ENCODE data around the gene CHST8. TPM values are rescaled to one million over a fixed set of nuclear protein-coding genes. Genes with fewer than 3 reads are reported as not detected.

The CHST8 gene
- total and polyA plus RNA-seq, 12 donors = 0.13 to 0.50 (median 0.22) TPM; not detected in 3

DNA sequence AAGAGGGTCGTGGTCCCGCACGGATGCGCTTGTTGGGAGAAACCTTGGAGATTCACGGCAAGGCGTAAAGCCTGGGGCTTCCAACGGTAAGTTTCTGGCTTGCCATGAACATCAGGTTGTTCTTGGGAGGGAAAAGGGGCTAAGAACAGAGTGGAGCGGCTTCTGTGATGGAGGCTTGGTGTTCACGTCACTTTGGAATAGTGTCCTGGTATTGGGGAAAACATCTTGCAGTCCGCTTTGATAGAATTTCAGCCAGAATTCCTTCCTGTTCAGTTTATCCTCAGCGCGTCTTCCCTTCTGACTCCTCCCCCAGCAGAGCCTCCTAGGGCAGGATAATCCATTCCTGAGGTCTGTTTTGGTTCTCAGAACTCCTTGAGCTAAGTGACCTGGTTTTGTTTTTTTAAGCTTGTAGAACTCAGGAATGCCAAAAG is 176.9 kb downstream of the CHST8 start:
- no peak for DNase-seq
- no peak for ATAC-seq
- peak overlapping the region; percentile 90 to 100 (median 98) for H3K27ac ChIP-seq
- H3K36me3 ChIP-seq = peaks cover 0 to 44% (median 12%) of the 10 kb centered on the region in 9 donors
- intact Hi-C loops (cut with DNase I) = loop anchor here in 6 of 10 donors (2.0 to 10.0 kb wide), 7 partner anchors 18 to 199 kb away; no protein-coding TSS in a partner anchor
- TF ChIP-seq, protein P1, sequence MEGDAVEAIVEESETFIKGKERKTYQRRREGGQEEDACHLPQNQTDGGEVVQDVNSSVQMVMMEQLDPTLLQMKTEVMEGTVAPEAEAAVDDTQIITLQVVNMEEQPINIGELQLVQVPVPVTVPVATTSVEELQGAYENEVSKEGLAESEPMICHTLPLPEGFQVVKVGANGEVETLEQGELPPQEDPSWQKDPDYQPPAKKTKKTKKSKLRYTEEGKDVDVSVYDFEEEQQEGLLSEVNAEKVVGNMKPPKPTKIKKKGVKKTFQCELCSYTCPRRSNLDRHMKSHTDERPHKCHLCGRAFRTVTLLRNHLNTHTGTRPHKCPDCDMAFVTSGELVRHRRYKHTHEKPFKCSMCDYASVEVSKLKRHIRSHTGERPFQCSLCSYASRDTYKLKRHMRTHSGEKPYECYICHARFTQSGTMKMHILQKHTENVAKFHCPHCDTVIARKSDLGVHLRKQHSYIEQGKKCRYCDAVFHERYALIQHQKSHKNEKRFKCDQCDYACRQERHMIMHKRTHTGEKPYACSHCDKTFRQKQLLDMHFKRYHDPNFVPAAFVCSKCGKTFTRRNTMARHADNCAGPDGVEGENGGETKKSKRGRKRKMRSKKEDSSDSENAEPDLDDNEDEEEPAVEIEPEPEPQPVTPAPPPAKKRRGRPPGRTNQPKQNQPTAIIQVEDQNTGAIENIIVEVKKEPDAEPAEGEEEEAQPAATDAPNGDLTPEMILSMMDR (IDR thresholded peaks at IDR 0.05) = no peak
- WGBS, 2 donors = 26 to 34% methylated on average over 12 of the region's 12 CpGs
- peak overlapping the region; percentile 80 to 93 (median 84) for H3K4me3 ChIP-seq
- H3K9me3 ChIP-seq = no peaks in the 10 kb centered on the region
- peaks cover 0 to 44% (median 16%) of the 10 kb centered on the region in 9 donors for H3K4me1 ChIP-seq
- peaks cover 0 to 23% (median 3%) of the 10 kb centered on the region in 7 donors for H3K27me3 ChIP-seq

GRCh38 chr19:33799476-33799875 is 177.7 kb downstream of the CHST8 start:
- H3K4me3 ChIP-seq = peak overlapping the region in 6 of 10 donors; percentile 80 to 93 (median 84)
- peak overlapping the region in 3 of 10 donors; percentile 98 to 100 (median 99) for H3K27ac ChIP-seq
- ATAC-seq = no peak
- no peaks in the 10 kb centered on the region for H3K9me3 ChIP-seq
- DNase-seq = no peak
- TF ChIP-seq, protein P1 (IDR thresholded peaks at IDR 0.05) = no peak
- H3K4me1 ChIP-seq = peaks cover 2 to 44% (median 16%) of the 10 kb centered on the region in 9 donors
- intact Hi-C loops (cut with DNase I) = loop anchor here in 6 of 10 donors (2.0 to 10.0 kb wide), 7 partner anchors 17 to 198 kb away; no protein-coding TSS in a partner anchor
- peaks cover 0 to 20% (median 3%) of the 10 kb centered on the region in 7 donors for H3K27me3 ChIP-seq
- WGBS, 2 donors = 88% methylated on average over 5 of the region's 5 CpGs
- peaks cover 0 to 47% (median 12%) of the 10 kb centered on the region in 9 donors for H3K36me3 ChIP-seq

- no peak overlapping the region for H3K4me3 ChIP-seq
- ATAC-seq = no peak
These were observed 178.4 kb downstream of the CHST8 start for GRCh38 chr19:33800012-33800680.

DNA sequence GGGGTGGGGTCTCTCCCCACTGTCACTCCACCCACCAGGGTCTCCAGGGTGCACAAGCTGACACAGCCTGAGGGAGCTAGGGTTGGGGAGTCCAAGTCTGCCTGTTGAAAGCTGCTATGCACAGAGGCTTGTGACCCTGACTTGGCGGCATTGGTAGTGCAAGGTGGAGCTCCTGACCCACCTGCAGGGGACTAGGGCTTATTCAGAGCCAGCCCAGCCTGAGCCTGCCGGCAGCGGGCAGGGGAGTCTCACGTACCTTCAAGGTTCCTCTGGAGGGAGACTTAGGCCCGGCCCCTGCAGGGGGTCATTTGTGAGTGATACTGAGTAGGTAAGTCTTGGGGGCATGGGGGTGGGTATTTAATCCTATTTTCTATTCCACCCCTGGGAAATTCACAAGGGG is 179.7 kb downstream of the CHST8 start:
- ATAC-seq = no peak
- intact Hi-C loops (cut with DNase I) = no loop called here
- H3K27me3 ChIP-seq = peaks cover 0 to 14% (median 0%) of the 10 kb centered on the region in 7 donors
- H3K4me3 ChIP-seq = no peak overlapping the region
- no peak overlapping the region for H3K27ac ChIP-seq
- H3K36me3 ChIP-seq = peaks cover 0 to 65% (median 12%) of the 10 kb centered on the region in 9 donors
- DNase-seq = no peak
- TF ChIP-seq, protein P1 (IDR thresholded peaks at IDR 0.05) = no peak
- WGBS, 2 donors = 93 to 95% methylated on average over 5 of the region's 5 CpGs
- no peaks in the 10 kb centered on the region for H3K9me3 ChIP-seq
- H3K4me1 ChIP-seq = peaks cover 0 to 56% (median 14%) of the 10 kb centered on the region in 9 donors

More at GRCh38 chr19:33800012-33800680, 178.4 kb downstream of the CHST8 start:
- no peaks in the 10 kb centered on the region for H3K9me3 ChIP-seq
- intact Hi-C loops (cut with DNase I) = no loop called here
- H3K27me3 ChIP-seq = peaks cover 0 to 14% (median 2%) of the 10 kb centered on the region in 7 donors
- H3K27ac ChIP-seq = peak overlapping the region in 1 of 10 donors; percentile 100
- TF ChIP-seq, protein P1 (IDR thresholded peaks at IDR 0.05) = no peak
- DNase-seq = no peak
- WGBS, 2 donors = 94 to 95% methylated on average over 16 of the region's 16 CpGs
- H3K36me3 ChIP-seq = peaks cover 0 to 53% (median 12%) of the 10 kb centered on the region in 9 donors
- peaks cover 0 to 44% (median 12%) of the 10 kb centered on the region in 9 donors for H3K4me1 ChIP-seq

Measured in heart right ventricle (tissue), 16 donors.